Right lobe of liver (tissue), 4 donors: ENCODE data around the gene EXT2.

Experiments
- CTCF ChIP-seq, 4 donors: fragments of 200-600 bp in 3 of 4; fragments of 450-650 bp in 1 of 4; IDR thresholded peaks; one replicate each; pipeline versions ENCODE4 v1.5.1 to v1.8.0; 2016 to 2022; ENCODE audit warnings: antibody characterized with exemption in 4 of 4, mild to moderate bottlenecking in 2 of 4
- POLR2A ChIP-seq: fragments of 450-650 bp; IDR thresholded peaks from one replicate; pipeline ENCODE4 v1.6.1; 2017; ENCODE audit warnings: antibody characterized with exemption, mild to moderate bottlenecking
- donor health status: DM: no; HTN: no; CAD: no.
- donor health status: DM: no; HTN: no; CAD: no.
- donor health status: DM: no; HTN: yes; CAD: no.

- TF ChIP-seq CTCF (IDR thresholded peaks at IDR 0.05) (no peak), POLR2A (no peak)
Measured at GRCh38 chr11:44157019-44157418, 61.5 kb downstream of the EXT2 start.
